Measurements from ENCODE around the gene LEUTX. TPM values are rescaled to one million over a fixed set of nuclear protein-coding genes. Genes with fewer than 3 reads are reported as not detected.

LEUTX gene
- total RNA-seq, 1 experiment from 2014 or later: not detected

DNA sequence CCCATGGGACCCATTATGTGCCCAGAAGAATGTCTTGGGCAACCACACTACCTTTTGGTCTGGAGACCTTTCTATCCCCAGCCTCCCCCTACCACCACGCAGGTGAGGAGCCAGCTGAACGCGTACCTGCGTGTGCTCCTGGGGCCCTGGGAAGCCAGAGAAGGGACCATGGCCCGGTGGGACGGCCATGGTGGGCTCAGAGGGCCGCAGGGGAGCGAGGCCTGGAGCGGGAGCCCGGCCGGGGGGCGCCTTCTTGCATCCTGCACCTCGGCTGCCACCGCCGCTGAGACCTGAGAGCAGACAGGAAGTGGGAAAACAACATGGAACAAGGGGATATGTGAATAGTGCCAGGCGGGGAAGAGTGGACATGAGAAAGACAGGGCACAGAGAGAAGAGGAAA, 53.0 kb downstream of the LEUTX start:
- no peak overlapping the region for H2BK12ac ChIP-seq (ENCODE audit: insufficient read length, low read depth, low read length)
- no peak overlapping the region for H2BK120ac ChIP-seq (ENCODE audit: low read depth, low read length, poor library complexity, severe bottlenecking)
- no peaks in the 10 kb centered on the region for H3K79me1 ChIP-seq (ENCODE audit: insufficient read depth, low read depth, low read length, poor library complexity, severe bottlenecking)
- H3K79me2 ChIP-seq (ENCODE audit: insufficient read depth, low read length): no peaks in the 10 kb centered on the region
- no peaks in the 10 kb centered on the region for H3K23me2 ChIP-seq (ENCODE audit: insufficient read length, low read depth, low read length, poor library complexity, severe bottlenecking)
- H3K9me3 ChIP-seq (ENCODE audit: control insufficient read depth, low read depth, low read length): no peaks in the 10 kb centered on the region
- no peaks in the 10 kb centered on the region for H3K9me3 Mint-ChIP-seq
- no peak overlapping the region for H2AK5ac ChIP-seq (ENCODE audit: insufficient read length, low read length)
- H3K4me2 ChIP-seq (ENCODE audit: insufficient read depth, insufficient read length, low read length): no peak overlapping the region
- H3K4ac ChIP-seq (ENCODE audit: low read depth, low read length): no peak overlapping the region
- peaks cover 18 to 19% of the 10 kb centered on the region in 2 experiments for H3K4me1 Mint-ChIP-seq
- no peaks in the 10 kb centered on the region for H3K27me3 Mint-ChIP-seq (ENCODE audit: low read depth)
- H3K18ac ChIP-seq (ENCODE audit: insufficient read length, low read depth, low read length): no peak overlapping the region
- H4K8ac ChIP-seq (replicated peaks; ENCODE audit: insufficient read length, low read depth, low read length): no peak overlapping the region
- no peak overlapping the region for H2BK15ac ChIP-seq (ENCODE audit: low read depth, low read length)
- WGBS (ENCODE audit: extremely low coverage, insufficient read length, low lambda C conversion rate): no CpG with 5 or more reads among the region's 16 CpGs
- H3K27ac ChIP-seq (ENCODE audit: insufficient read length, low read depth, low read length): no peak overlapping the region
- DNase-seq: no peak
- peak overlapping the region in 2 of 3 experiments; percentile 35 to 85; a peak in 3 of 7 replicates for H3K27ac Mint-ChIP-seq
- no peak overlapping the region for H2AFZ ChIP-seq (ENCODE audit: low read length)
- H3K27me3 ChIP-seq (ENCODE audit: insufficient read depth, low read length): no peaks in the 10 kb centered on the region
- no peak overlapping the region for H4K91ac ChIP-seq (ENCODE audit: insufficient read length, low read depth, low read length)
- H3K4me3 Mint-ChIP-seq: no peak overlapping the region
- no peak overlapping the region for H3T11ph ChIP-seq (ENCODE audit: low read length)
- no peaks in the 10 kb centered on the region for H4K20me1 ChIP-seq (ENCODE audit: control insufficient read depth, insufficient read depth, insufficient read length)
- no peak overlapping the region for H4K5ac ChIP-seq (ENCODE audit: insufficient read length, low read depth, low read length)
- H3K4me1 ChIP-seq (ENCODE audit: insufficient read depth, low read length): no peaks in the 10 kb centered on the region
- no peak overlapping the region for H3K23ac ChIP-seq (ENCODE audit: insufficient read length, low read depth, low read length)
- TF ChIP-seq, protein P1, sequence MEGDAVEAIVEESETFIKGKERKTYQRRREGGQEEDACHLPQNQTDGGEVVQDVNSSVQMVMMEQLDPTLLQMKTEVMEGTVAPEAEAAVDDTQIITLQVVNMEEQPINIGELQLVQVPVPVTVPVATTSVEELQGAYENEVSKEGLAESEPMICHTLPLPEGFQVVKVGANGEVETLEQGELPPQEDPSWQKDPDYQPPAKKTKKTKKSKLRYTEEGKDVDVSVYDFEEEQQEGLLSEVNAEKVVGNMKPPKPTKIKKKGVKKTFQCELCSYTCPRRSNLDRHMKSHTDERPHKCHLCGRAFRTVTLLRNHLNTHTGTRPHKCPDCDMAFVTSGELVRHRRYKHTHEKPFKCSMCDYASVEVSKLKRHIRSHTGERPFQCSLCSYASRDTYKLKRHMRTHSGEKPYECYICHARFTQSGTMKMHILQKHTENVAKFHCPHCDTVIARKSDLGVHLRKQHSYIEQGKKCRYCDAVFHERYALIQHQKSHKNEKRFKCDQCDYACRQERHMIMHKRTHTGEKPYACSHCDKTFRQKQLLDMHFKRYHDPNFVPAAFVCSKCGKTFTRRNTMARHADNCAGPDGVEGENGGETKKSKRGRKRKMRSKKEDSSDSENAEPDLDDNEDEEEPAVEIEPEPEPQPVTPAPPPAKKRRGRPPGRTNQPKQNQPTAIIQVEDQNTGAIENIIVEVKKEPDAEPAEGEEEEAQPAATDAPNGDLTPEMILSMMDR (conservative IDR thresholded peaks at IDR 0.05): no peak
- H3K14ac ChIP-seq (ENCODE audit: insufficient read depth, low read length): no peak overlapping the region
- no peak overlapping the region for H3K56ac ChIP-seq (ENCODE audit: insufficient read length, low read depth, low read length)
- no peak overlapping the region for H3K9ac ChIP-seq (ENCODE audit: extremely low read depth, insufficient read length, low read length)
- no peak overlapping the region for H2BK5ac ChIP-seq (ENCODE audit: insufficient read length, low read length)
- H2BK20ac ChIP-seq (ENCODE audit: low read depth, low read length, poor library complexity, severe bottlenecking): no peak overlapping the region
- H3K36me3 Mint-ChIP-seq (ENCODE audit: insufficient read depth in 1 of 3, low read depth in 3 of 3): peaks cover 19 to 66% (median 49%) of the 10 kb centered on the region in 3 experiments

All from H9 (cell line).